Thyroid gland (tissue), 4 donors: Measurements from ENCODE around the gene USP6.

Source experiments
- POLR2A ChIP-seq, 2 donors: fragments of 450-650 bp; IDR thresholded peaks; one replicate each; pipeline ENCODE4 v1.6.1; 2017; ENCODE audit warnings: antibody characterized with exemption in 2 of 2, mild to moderate bottlenecking in 2 of 2, moderate library complexity in 1 of 2
- TF ChIP-seq, protein P1 (sequence below), 6 experiments: fragments of 200-600 bp in 3 of 6; fragments of 450-650 bp in 3 of 6; sonication (generic) in 3 of 6; IDR thresholded peaks; one replicate each; pipeline ENCODE4 v1.5.1; 2016 to 2019; ENCODE audit warnings: antibody characterized with exemption in 6 of 6, mild to moderate bottlenecking in 2 of 6, inconsistent platforms in 1 of 6, moderate library complexity in 1 of 6

DNA sequence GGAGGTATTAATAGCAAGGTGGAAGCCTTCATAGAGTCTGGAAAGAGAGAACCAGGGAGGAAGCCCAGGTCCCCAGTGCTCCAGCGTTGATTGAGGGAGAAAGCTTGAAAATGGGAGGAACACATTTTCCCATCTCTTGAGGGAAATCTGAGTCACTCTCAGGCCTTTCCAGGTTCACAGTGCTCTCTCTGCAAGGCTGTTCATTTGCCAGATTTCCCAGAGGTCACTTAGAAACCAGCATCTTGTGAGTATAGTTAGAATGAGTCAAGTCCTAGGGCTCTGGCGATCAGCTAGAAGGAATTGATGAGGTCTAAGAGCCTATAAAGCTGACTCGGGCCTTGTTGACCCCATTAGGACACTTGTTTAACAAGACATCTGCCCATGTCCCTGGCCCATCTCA is 93.6 kb downstream of the USP6 start:
- TF ChIP-seq, protein P1, sequence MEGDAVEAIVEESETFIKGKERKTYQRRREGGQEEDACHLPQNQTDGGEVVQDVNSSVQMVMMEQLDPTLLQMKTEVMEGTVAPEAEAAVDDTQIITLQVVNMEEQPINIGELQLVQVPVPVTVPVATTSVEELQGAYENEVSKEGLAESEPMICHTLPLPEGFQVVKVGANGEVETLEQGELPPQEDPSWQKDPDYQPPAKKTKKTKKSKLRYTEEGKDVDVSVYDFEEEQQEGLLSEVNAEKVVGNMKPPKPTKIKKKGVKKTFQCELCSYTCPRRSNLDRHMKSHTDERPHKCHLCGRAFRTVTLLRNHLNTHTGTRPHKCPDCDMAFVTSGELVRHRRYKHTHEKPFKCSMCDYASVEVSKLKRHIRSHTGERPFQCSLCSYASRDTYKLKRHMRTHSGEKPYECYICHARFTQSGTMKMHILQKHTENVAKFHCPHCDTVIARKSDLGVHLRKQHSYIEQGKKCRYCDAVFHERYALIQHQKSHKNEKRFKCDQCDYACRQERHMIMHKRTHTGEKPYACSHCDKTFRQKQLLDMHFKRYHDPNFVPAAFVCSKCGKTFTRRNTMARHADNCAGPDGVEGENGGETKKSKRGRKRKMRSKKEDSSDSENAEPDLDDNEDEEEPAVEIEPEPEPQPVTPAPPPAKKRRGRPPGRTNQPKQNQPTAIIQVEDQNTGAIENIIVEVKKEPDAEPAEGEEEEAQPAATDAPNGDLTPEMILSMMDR (IDR thresholded peaks at IDR 0.05) = no peak
- no peak for TF ChIP-seq POLR2A (IDR thresholded peaks at IDR 0.05)
